Inflammatory macrophage treated with lipopolysaccharide for 1 hour (primary cell): ENCODE data around the gene TTC13.

Source experiments
- DNase-seq, 2 donors: peaks; one replicate each; pipeline ENCODE4 v3.0.0-alpha.2; 2020 to 2022

The TTC13 gene

DNA sequence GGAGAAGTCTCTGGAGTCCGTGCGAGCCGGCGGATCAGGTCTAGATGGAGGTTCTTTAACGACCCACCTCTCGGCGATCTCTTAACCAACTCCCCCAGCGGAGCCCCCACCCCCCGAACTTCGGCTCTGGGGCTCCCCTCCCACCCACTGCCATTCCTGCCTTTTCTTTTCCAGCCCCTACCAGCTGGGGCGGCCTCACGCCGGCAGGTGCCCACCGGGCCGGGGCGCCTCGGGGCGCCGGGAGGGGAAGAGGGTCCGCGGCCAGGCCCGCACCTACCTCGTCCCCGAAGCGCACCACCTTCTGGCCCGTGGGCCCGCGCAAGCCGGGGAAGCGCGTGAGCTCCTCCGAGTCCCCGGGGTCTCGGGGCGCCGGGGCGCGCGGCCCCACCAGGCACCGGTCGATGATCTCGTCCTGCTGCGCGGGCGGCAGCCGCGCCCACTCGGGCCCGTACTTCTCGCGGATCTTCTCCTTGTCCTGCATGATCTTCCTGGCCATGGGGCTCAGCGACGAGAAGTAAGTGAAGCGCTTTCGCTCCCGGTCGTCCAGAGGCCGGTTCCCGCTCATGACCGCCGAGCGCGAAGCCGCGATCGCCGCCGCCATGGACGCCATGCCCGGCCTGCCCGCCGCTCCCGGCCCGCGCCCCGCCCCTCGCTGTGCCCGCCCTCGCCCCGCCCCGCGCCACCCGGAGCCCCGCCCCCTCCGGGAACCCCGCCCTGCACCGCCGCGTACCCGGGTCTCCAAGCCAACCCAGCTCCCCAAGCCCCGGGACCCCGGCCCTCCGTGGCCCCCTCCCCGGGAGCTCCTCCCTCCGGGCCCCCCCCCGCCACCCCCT is 110.5 kb downstream of the TTC13 start, which contains the start of gene C1orf198:
Gene C1orf198 (minus strand): TSS at position 619 of the 833 bp plus-strand sequence. CDS start 9 bp downstream, at position 610.
- peak; percentile 27 to 54 for DNase-seq

DNA sequence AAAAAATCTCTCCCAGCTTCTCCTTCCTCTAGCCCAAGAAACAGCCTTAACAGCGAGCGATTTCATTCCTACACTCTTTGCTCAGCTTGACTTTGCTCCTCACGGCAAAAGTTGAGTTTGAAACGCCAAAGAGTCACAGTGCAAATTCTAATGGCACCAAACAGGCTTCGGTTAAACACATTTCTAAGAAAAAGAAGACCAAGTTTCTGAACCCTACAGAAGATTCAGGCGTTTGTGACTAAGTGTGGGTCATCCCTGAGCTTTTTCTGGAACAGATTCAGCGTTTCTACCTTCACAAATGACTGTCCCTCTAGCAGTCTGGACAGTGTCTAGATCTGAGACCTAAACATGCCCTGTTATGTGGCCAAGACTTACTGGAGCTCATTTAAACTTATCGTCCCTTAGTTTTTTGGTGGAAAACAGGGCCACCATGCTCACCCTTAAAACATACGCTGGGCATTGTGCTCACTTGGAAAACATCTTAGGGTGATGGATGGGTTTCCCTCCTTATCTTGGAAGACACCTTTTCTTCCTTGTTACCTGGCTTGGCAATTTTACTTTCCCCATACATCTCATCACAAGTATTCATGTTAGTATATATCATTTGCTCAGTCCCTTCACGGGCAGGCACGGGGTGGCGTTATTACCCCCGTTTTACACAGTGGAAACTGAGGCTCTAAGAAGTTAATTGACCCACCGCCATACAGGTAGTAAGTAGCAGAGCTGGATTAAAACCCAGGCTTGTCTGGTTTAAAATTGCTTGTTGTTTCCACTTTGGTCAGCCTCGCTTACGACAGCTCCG is 111.4 kb downstream of the TTC13 start:
- DNase-seq: no peak

- DNase-seq: peak; percentile 36 to 58
Measured at GRCh38 chr1:230866171-230867070, 112.2 kb downstream of the TTC13 start.

- DNase-seq: no peak
Measured at GRCh38 chr1:230865062-230865817, 113.4 kb downstream of the TTC13 start.

DNA sequence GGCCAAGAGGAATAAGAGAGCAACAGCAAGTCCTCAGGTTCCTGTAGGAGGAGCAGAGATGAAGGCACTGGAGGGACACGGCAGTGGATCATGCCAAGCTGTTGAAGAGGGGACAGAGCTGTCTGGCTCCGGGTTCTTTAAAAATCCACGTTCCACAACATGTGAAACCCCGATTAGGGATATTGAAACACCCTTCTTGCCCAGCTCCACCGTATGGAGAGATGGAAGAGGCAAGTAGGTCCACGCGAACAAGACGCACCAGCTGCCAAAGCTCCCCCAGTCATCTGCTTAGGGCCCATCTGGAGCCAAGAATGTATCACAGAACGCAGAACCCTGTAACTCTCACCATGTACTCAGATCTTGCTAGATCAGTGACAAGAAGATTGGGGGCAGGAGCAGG is 114.2 kb downstream of the TTC13 start:
- DNase-seq: no peak

- DNase-seq: peak; percentile 22 to 39
Measured at GRCh38 chr1:230863449-230863848, 115.2 kb downstream of the TTC13 start.

- DNase-seq: no peak
Measured at GRCh38 chr1:230861970-230862595, 116.6 kb downstream of the TTC13 start.

DNA sequence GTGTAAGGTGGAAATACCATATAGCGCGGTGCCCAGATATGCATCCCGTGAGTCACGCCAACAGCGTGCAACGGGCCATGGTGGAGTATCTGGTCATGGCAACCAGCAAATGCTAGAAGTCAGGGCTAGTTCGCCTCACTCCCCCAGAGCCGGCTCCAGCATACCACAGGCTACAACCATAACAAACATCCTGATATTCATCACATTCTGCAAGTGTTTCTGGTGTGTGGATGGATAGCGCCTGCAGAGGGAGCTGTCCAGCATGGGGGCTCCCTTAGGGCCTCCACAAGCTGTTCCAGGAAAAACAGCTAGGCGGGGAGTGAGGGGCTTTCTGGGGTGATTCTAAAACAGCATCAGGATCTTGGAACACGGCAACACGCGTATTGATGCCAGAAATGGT is 117.2 kb downstream of the TTC13 start:
- no peak for DNase-seq

DNA sequence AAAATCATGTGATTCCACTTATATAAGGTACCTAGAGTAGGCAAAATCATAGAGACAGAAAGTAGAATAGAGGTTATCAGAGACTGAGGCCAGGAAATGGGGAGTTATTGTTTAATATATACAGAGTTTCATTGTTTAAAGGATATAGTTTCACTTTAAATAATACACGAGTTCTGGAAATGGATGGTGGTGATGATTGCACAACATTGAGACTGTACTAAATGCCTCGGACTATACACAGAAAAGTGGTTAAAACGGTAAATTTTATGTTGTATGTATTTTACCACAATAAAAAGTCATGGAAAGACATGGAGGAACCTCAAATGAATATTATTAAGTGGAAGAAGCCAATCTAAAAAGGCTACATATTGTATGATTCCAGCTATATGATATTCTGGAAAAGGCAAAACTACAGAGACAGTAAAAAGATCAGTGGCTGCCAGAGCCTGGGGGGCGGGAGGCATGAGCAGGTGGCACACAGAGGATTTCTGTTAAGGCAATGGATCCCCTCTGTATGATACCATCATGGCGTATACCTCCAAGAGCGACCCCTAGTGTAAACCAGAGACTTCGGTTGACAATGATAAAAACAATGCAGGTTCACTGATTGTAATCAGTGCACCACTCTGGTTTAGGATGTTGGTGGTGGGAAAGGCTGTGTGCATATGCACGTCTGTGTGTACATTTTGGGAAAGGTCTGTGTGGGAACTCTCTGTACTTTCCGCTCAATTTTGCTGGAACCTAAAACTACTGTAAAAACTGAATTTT is 117.9 kb downstream of the TTC13 start:
- no peak for DNase-seq

DNA sequence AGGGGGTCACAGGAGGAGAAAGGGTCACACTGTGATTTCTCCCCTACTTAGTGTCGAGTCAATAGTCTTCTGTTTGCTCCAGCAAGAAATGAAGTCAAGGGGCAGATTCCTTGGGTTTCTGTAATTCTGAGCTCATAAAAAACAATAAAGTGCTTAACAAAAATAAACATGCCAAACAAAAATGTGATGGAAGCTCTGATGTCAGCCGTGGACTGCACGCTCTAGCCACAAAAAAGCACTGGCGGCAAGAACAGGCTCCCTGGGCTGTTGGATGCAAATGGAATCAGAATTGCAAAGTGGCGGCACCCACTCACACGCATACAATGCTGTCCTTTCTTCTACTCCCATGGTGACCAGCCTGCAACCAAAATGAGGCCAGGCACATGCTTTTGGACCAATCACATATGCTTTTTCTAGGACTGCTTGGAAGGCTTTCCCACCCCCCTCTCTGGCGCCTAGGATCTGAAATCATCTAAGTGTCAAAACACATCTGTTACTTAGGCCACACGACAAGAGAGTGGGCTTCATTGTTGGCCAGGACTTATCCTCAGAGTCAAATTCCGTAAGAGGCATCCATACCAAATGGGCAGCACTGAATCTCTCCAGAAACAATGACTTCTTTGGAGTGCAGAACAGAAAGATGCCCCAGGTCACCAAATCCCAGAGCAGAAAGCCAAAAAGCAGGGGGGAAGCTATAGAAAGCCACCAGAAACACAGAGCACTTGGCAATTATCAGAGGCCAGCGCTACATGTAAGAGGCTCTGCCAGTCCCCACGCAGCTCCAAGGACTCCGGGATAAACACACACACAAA is 119.5 kb downstream of the TTC13 start:
- DNase-seq: no peak

DNA sequence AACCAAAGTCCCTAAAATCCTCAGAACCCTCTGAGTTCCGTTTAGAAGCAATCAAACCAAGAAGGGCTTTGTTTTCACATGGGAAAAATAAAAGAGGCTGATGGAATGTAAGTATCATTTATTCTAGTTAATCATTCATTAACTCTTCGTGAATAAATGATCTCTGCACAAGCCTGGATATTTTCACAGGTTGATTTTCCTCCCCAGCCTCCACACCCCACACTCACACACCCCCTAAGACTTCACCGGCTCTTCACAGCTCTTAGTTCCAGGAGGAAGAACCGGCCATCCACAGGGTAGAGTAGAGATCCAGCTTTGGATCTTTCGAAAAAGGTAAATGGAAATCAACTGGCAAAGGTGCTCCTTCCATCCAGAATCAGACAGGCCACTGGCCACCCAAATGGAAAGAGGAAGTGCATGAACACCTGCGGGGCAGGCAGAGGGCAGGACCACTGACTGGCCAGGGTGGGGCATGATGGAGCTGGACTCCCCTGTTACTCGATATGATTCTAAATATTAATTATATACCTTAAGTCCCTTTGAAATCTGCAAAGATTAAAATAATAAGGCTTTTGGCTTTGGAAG is 120.3 kb downstream of the TTC13 start:
- no peak for DNase-seq

- no peak for DNase-seq
Measured at GRCh38 chr1:230857822-230858221, 120.8 kb downstream of the TTC13 start.

DNA sequence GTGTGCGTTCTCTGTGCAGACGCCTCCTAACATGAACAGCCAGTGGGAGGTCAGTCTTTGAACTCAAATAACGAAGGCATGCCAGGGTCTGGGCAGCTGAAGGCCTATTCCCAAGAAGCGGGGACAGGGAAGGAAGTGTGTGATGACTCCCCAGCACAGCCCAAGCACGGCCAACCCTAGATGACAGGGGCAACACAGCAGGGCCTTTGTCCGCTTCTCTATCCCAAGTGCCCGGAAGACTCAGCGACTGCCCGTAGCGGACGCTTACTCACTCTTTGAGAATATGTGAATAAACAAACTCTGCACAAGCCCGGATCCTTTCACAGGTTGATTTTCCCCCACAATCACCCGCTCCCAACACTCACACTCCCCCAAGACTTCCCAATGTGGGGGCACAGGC is 121.6 kb downstream of the TTC13 start:
- no peak for DNase-seq
